SK-N-SH (cell line): ENCODE measurements around the gene CAMKMT. TPM values are rescaled to one million over a fixed set of nuclear protein-coding genes. Genes with fewer than 3 reads are reported as not detected.

Source experiments
- CTCF ChIA-PET: fragments of 300-600, 350-600 bp; formaldehyde crosslinking; extraction: SDS; loops from one replicate; lab custom pipeline; 2021; lab: Yijun Ruan, JAX
- POLR2A ChIA-PET: fragments of 350-600 bp; sonication (Branson Sonifier 250); formaldehyde crosslinking; extraction: SDS; loops from one replicate; lab custom pipeline; 2020; ENCODE audit warnings: antibody characterized with exemption, inconsistent platforms; lab: Yijun Ruan, JAX
- DNase-seq: peaks from one replicate; pipeline ENCODE4 v3.0.0; 2012
- H2AFZ ChIP-seq: fragments of 200-600 bp; sonication (generic); 2 replicates; pipeline ENCODE4 v1.8.1; 2016; ENCODE audit warnings: antibody characterized with exemption, mild to moderate bottlenecking, low read depth
- H3F3A ChIP-seq: fragments of 200-600 bp; sonication (generic); replicated peaks from 2 replicates; pipeline ENCODE3; 2016; ENCODE audit warnings: antibody characterized with exemption, mild to moderate bottlenecking; ENCODE audit not compliant: insufficient read depth
- H3K27ac ChIP-seq, 2 experiments: fragments of 200-500 bp in 1 of 2; fragments of 200-600 bp in 1 of 2; sonication (Bioruptor generic) in 1 of 2; sonication (generic), shearing (Covaris generic) in 1 of 2; 2 replicates each; pipeline versions ENCODE4 v1.5.1 to v1.6.1; 2014 to 2016; ENCODE audit warnings: low read depth in 2 of 2, inconsistent platforms in 1 of 2, low read length in 1 of 2, mild to moderate bottlenecking in 1 of 2, mixed read lengths in 1 of 2
- H3K27me3 ChIP-seq: fragments of 200-600 bp; sonication (generic), shearing (Covaris generic); 2 replicates; pipeline ENCODE4 v1.6.1; 2016; ENCODE audit warnings: mixed run types; ENCODE audit not compliant: insufficient read depth
- H3K36me3 ChIP-seq, 2 experiments: fragments of 200-500 bp in 1 of 2; fragments of 200-600 bp in 1 of 2; sonication (Bioruptor generic) in 1 of 2; sonication (generic) in 1 of 2; replicated peaks in 1 of 2; 2 replicates each; pipeline versions ENCODE3 to v1.5.1; 2014 to 2016; ENCODE audit warnings: low read length in 1 of 2, mild to moderate bottlenecking in 1 of 2; ENCODE audit not compliant: insufficient read depth in 2 of 2, control insufficient read depth in 1 of 2
- H3K4me1 ChIP-seq, 2 experiments: fragments of 200-500 bp in 1 of 2; fragments of 200-600 bp in 1 of 2; sonication (Bioruptor generic) in 1 of 2; sonication (generic), shearing (Covaris generic) in 1 of 2; 2 replicates each; pipeline versions ENCODE4 v1.5.1 to v1.6.1; 2014 to 2016; ENCODE audit warnings: low read depth in 1 of 2, low read length in 1 of 2, mixed run types in 1 of 2; ENCODE audit not compliant: insufficient read depth in 2 of 2, control insufficient read depth in 1 of 2
- H3K4me2 ChIP-seq: fragments of 200-600 bp; sonication (generic), shearing (Covaris generic); 2 replicates; pipeline ENCODE4 v1.6.1; 2017; ENCODE audit warnings: mixed run types
- H3K4me3 ChIP-seq, 2 experiments: fragments of 200-500 bp in 1 of 2; fragments of 200-600 bp in 1 of 2; sonication (Bioruptor generic) in 1 of 2; sonication (generic), shearing (Covaris generic) in 1 of 2; 2 replicates each; pipeline versions ENCODE4 v1.5.1 to v1.8.1; 2014 to 2016; ENCODE audit warnings: low read depth in 2 of 2, inconsistent platforms in 1 of 2, low read length in 1 of 2, mild to moderate bottlenecking in 1 of 2, mixed read lengths in 1 of 2, moderate library complexity in 1 of 2
- H3K79me2 ChIP-seq: fragments of 200-600 bp; sonication (generic); 2 replicates; pipeline ENCODE4 v1.8.1; 2017; ENCODE audit warnings: mild to moderate bottlenecking; ENCODE audit not compliant: insufficient read depth
- H3K9ac ChIP-seq: fragments of 200-600 bp; sonication (generic); 2 replicates; pipeline ENCODE4 v1.6.1; 2017; ENCODE audit warnings: mixed run types
- H3K9me2 ChIP-seq: fragments of 200-600 bp; sonication (generic); 2 replicates; pipeline ENCODE4 v1.6.1; 2017; ENCODE audit warnings: mixed run types
- H3K9me3 ChIP-seq: fragments of 200-600 bp; sonication (generic); 2 replicates; pipeline ENCODE4 v1.6.1; 2017; ENCODE audit warnings: mixed run types, mild to moderate bottlenecking, moderate library complexity
- H4K20me1 ChIP-seq: fragments of 200-600 bp; sonication (generic); 2 replicates; pipeline ENCODE4 v1.6.1; 2017; ENCODE audit warnings: mild to moderate bottlenecking, mixed run types; ENCODE audit not compliant: insufficient read depth
- ELF1 ChIP-seq: IDR thresholded peaks from 2 replicates; pipeline ENCODE4 v1.4.0; 2012
- EP300 ChIP-seq, 2 experiments: IDR thresholded peaks; 2 replicates each; pipeline versions ENCODE4 v1.4.0 to v1.6.1; 2012; ENCODE audit warnings: borderline replicate concordance in 1 of 2, low read depth in 1 of 2, low read length in 1 of 2
- EZH2phosphoT487 ChIP-seq: fragments of 200-600 bp; sonication (generic); IDR thresholded peaks from 2 replicates; pipeline ENCODE4 v1.6.1; 2017; ENCODE audit warnings: low read depth, mixed run types, mild to moderate bottlenecking, antibody characterized with exemption, moderate library complexity, borderline replicate concordance
- FOSL2 ChIP-seq: IDR thresholded peaks from 2 replicates; pipeline ENCODE4 v1.4.0; 2012; ENCODE audit warnings: low read depth, mild to moderate bottlenecking, moderate library complexity, borderline replicate concordance
- FOXJ3 ChIP-seq: sonication (generic); formaldehyde crosslinking; IDR thresholded peaks from 2 replicates; pipeline ENCODE4 v1.5.1; 2020; ENCODE audit warnings: mild to moderate bottlenecking, missing genetic modification reagents
- FOXM1 ChIP-seq: IDR thresholded peaks from 2 replicates; pipeline ENCODE4 v1.4.0; 2012; ENCODE audit warnings: low read depth, mild to moderate bottlenecking
- JUND ChIP-seq: IDR thresholded peaks from 2 replicates; pipeline ENCODE4 v1.4.0; 2012
- MAX ChIP-seq: IDR thresholded peaks from 2 replicates; pipeline ENCODE4 v1.4.0; 2012; ENCODE audit warnings: low read depth
- MXI1 ChIP-seq: IDR thresholded peaks from 2 replicates; pipeline ENCODE4 v1.6.1; 2012; ENCODE audit warnings: mild to moderate bottlenecking, low read depth, low read length, improper control_type of control experiment
- NFIC ChIP-seq: IDR thresholded peaks from 2 replicates; pipeline ENCODE4 v1.4.0; 2012; ENCODE audit warnings: borderline replicate concordance
- NRF1 ChIP-seq: IDR thresholded peaks from 2 replicates; pipeline ENCODE4 v1.6.1; 2012; ENCODE audit warnings: low read depth, mild to moderate bottlenecking, low read length
- RAD21 ChIP-seq: IDR thresholded peaks from 2 replicates; pipeline ENCODE4 v1.6.1; 2012; ENCODE audit warnings: mild to moderate bottlenecking, low read length
- SMC3 ChIP-seq: IDR thresholded peaks from 2 replicates; pipeline ENCODE4 v1.6.1; 2012; ENCODE audit warnings: low read depth, low read length, improper control_type of control experiment
- TEAD4 ChIP-seq: IDR thresholded peaks from 2 replicates; pipeline ENCODE4 v1.4.0; 2012; ENCODE audit warnings: mild to moderate bottlenecking, borderline replicate concordance; ENCODE audit not compliant: insufficient read depth
- USF1 ChIP-seq: IDR thresholded peaks from 2 replicates; pipeline ENCODE4 v1.4.0; 2012; ENCODE audit warnings: low read depth, borderline replicate concordance
- ZBTB33 ChIP-seq: IDR thresholded peaks from 2 replicates; pipeline ENCODE4 v1.4.0; 2012; ENCODE audit warnings: low read depth, borderline replicate concordance
- WGBS: methylation state at CpG from one replicate; pipeline ENCODE4 v1.1.6; 2017; ENCODE audit warnings: low lambda C conversion rate; 5-methylcytosine and 5-hydroxymethylcytosine counted together
- polyA plus RNA-seq, 3 experiments: library from polyadenylated mRNA; depleted of rRNA; stranded (reverse); fragments of >200 nt; gene quantifications; 2 replicates each; pipeline ENCODE4 v1.2.3, GENCODE V29; 2012
- TF ChIP-seq, protein P1 (sequence below): fragments of 200-600 bp; sonication (generic); IDR thresholded peaks from 2 replicates; pipeline ENCODE4 v1.6.1; 2017; ENCODE audit warnings: antibody characterized with exemption, mild to moderate bottlenecking, moderate library complexity

CAMKMT gene
- polyA plus RNA-seq, 1 of the 3 experiments (the other 2 are of a cell fraction), result 5.9 TPM

- Histone ChIP-seq H3K36me3 (no peaks in the 10 kb centered on the region), H3F3A (no peaks in the 10 kb centered on the region), H3K79me2 (no peaks in the 10 kb centered on the region), H3K27me3 (no peaks in the 10 kb centered on the region), H3K9me3 (no peaks in the 10 kb centered on the region), H2AFZ (no peak overlapping the region), H3K9me2 (no peaks in the 10 kb centered on the region), H3K4me3 (no peak overlapping the region), H3K9ac (no peak overlapping the region), H4K20me1 (no peaks in the 10 kb centered on the region), H3K4me1 (peaks cover 0 to 1% of the 10 kb centered on the region in 2 experiments; a peak in 1 of 4 replicates), H3K4me2 (no peak overlapping the region), H3K27ac (no peak overlapping the region)
- POLR2A ChIA-PET, result no interaction called here
- DNase-seq, result no peak
- 62% methylated on average over 4 of the region's 4 CpGs for WGBS
- TF ChIP-seq FOXJ3 (CRISPR knock-in tag), result no peak
- no peak for TF ChIP-seq ZBTB33
- TF ChIP-seq MAX, result no peak
- TF ChIP-seq EZH2phosphoT487, result no peak
- no peak for TF ChIP-seq ELF1
- no peak for TF ChIP-seq FOSL2
- no peak for TF ChIP-seq NRF1
- TF ChIP-seq RAD21, result no peak
- CTCF ChIA-PET, result interaction anchor here (1.0 to 3.6 kb wide), 2 partner anchors 10 to 323 kb away, joined by 3 to 12 read pairs; no protein-coding TSS in a partner anchor
Observed at GRCh38 chr2:44632931-44633689, 271.4 kb downstream of the CAMKMT start.

DNA sequence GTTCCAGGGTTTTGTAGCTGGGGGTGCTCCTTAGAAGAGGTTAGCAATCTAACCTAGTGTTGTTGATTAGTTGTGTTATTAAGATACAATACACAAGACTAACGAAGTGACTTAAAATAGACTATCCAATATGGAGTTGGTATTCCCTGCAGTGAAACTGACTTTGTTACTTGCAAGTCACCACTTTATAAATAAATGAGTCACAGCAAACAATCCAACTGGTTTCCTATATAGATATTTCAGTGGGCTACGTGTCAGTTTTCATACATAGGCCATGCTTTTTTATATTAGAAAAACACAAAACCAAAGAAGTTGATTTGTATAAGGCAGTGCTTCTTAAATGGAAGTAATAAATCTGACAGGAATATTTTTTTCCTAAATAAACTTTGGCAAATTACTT lies 274.0 kb downstream of the CAMKMT start:
- DNase-seq, result no peak
- Histone ChIP-seq H3K4me2 (no peak overlapping the region), H4K20me1 (no peaks in the 10 kb centered on the region), H2AFZ (no peak overlapping the region), H3K79me2 (no peaks in the 10 kb centered on the region), H3K27me3 (no peaks in the 10 kb centered on the region), H3K9ac (no peak overlapping the region), H3K4me1 (peaks cover 0 to 22% of the 10 kb centered on the region in 2 experiments; a peak in 2 of 4 replicates), H3K27ac (no peak overlapping the region), H3K9me3 (no peaks in the 10 kb centered on the region), H3F3A (no peaks in the 10 kb centered on the region), H3K9me2 (no peaks in the 10 kb centered on the region), H3K36me3 (no peaks in the 10 kb centered on the region), H3K4me3 (no peak overlapping the region)
- ChIA-PET CTCF (interaction anchor here (0.7 to 3.6 kb wide), 3 partner anchors 12 to 156 kb away, joined by 3 to 12 read pairs (median 9); no protein-coding TSS in a partner anchor), POLR2A (no interaction called here)
- TF ChIP-seq, protein P1, sequence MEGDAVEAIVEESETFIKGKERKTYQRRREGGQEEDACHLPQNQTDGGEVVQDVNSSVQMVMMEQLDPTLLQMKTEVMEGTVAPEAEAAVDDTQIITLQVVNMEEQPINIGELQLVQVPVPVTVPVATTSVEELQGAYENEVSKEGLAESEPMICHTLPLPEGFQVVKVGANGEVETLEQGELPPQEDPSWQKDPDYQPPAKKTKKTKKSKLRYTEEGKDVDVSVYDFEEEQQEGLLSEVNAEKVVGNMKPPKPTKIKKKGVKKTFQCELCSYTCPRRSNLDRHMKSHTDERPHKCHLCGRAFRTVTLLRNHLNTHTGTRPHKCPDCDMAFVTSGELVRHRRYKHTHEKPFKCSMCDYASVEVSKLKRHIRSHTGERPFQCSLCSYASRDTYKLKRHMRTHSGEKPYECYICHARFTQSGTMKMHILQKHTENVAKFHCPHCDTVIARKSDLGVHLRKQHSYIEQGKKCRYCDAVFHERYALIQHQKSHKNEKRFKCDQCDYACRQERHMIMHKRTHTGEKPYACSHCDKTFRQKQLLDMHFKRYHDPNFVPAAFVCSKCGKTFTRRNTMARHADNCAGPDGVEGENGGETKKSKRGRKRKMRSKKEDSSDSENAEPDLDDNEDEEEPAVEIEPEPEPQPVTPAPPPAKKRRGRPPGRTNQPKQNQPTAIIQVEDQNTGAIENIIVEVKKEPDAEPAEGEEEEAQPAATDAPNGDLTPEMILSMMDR, result no peak
- TF ChIP-seq FOXJ3 (CRISPR knock-in tag) (no peak), FOXM1 (no peak), FOSL2 (no peak), JUND (no peak), ZBTB33 (no peak), NFIC (no peak), MAX (no peak), EP300 (IDR thresholded peaks at IDR 0.05; ENCODE audit: borderline replicate concordance in 1 of 2, low read depth in 1 of 2, low read length in 1 of 2) (no peak), SMC3 (no peak), MXI1 (no peak), NRF1 (no peak), TEAD4 (no peak), USF1 (no peak)
- 51% methylated on average over 2 of the region's 2 CpGs for WGBS
